GM11168 (cell line): ENCODE measurements around the gene MRPL23.

Source experiments
- in situ Hi-C: fragments of 300-500 bp; cut with MboI; formaldehyde crosslinking; loops from one replicate; pipeline ENCODE4 v1.12.0; 2022; ENCODE audit warnings: low sequenced_read_pairs; ENCODE audit not compliant: unreplicated experiment

Gene MRPL23

DNA sequence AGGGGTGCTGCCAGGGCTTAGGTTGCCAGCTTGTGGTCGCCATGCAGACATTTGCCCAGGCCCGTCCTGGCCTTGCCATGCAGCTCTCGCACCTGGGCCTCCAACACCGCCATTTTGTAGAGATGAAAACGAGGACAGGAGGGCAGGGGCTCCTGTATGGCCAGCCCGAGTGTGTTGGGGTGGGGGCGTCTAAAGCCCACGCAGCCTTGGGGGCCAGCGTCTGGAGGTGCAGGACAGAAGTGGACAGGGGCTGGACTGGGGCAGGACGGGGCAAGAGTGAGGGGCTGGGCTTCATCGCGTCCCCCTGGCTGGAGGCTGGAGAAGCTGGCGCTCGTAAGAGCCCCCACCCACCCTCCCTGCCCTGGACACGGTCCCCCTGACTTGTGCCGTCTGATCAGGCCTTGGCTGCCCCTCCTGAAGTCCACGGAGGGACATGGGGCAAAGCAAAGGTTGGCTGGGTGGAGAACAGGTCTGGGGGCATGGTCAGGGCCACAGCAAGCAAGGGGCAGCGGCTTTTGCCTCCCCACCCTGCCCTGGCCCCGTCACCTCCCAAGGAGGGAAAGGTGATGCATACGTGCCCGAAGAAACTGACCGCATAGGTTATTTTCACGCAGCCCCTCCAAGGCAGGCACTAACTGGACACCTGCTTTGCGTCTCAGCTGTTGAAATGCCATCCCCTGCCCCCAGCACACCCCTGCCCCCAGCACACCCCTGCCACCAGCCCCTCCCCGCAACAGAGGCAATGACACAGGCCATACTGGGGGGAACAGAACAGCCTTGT lies 26.8 kb upstream of the MRPL23 start:
- in situ Hi-C loops, result no loop called here

- in situ Hi-C loops, result no loop called here
These were observed 26.1 kb upstream of the MRPL23 start for GRCh38 chr11:1920909-1921573.

GRCh38 chr11:1921574-1922141 lies 25.5 kb upstream of the MRPL23 start:
- in situ Hi-C loops, result no loop called here

- in situ Hi-C loops, result no loop called here
These were observed 24.6 kb upstream of the MRPL23 start for GRCh38 chr11:1922481-1923081.

GRCh38 chr11:1923201-1923956 lies 23.8 kb upstream of the MRPL23 start:
- in situ Hi-C loops, result no loop called here

- in situ Hi-C loops, result no loop called here
These were observed 23.0 kb upstream of the MRPL23 start for GRCh38 chr11:1924181-1924580.

GRCh38 chr11:1924646-1925372 lies 22.3 kb upstream of the MRPL23 start:
- in situ Hi-C loops, result no loop called here

DNA sequence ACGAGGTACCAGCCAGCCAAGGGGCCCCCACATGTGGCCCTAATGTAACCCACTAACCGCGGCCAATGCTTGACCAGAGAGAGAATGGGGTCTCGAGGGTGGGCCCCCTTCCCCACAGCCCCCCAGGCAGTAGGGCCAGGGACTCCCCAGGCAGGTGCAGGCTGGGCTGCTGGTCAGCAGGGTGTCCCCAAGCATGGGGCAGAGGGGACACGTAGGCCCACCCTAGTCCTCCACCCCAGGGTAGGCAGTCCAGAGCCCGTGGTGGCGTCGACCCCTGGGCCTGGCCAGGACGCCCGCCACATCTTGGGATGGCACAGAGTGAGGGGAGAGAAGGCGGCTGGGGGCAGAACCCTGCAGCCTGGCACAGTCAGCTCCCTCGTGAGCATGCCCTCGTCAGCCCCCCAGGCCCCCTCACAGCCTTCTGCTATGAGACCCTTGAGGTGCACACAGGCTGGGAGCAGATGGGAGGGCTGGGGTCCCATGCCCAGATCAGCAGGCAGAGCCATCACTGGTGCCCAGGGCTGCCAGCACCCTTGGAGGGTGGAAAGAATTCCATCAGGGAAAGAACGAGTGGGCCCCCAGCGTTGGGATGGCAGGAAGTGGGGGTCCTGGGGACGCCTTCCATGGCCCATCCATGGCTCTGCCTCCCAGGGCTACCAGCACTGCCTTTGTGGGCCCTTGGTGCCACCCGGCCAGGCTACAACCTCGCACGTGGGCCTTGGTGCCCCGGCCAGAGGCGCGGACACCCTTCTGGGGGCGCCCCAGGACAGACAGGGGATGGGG lies 21.6 kb upstream of the MRPL23 start:
- in situ Hi-C loops, result no loop called here

DNA sequence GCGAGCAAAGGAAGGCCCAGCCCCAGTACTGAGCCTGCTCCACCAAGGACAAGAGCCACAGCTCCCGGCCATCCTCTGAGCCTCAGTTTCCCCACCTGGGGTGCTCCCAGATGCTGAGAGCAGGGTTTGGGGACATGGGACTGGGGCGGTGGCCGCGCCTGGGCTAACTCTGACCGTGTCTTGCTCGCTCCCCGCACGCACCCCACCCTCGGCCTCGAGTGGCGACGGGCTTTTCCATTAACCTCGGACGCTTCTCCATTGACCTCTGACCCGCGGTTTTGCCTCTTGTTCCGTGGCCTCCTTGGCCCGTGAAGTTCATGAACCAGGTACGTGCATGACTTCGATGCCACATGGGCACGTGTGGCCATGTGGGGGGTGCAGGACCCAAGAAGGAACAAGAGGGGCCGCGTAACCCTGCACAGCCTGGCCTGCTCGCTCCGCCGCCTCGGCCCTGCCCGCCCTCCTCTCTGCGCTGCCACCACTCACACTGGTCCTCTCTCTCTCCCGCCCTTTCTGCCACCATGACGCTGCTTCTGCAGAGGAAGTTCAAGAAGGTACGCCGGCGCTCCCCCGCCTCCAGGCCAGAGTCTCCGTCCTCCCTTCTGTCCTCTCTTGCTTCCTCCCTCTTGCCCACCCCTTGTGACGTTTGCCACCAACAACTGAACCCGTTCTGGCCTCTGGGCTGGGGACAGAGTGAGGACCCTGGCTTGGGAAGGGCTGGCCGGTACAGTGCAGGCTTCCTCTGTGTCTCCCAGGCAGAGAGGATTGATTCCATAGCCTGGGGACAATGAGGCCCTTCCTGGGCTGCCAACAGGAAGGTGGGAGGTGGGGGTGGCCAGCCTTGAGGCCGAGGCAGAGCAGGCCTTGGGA lies 20.7 kb upstream of the MRPL23 start:
- in situ Hi-C loops, result no loop called here

DNA sequence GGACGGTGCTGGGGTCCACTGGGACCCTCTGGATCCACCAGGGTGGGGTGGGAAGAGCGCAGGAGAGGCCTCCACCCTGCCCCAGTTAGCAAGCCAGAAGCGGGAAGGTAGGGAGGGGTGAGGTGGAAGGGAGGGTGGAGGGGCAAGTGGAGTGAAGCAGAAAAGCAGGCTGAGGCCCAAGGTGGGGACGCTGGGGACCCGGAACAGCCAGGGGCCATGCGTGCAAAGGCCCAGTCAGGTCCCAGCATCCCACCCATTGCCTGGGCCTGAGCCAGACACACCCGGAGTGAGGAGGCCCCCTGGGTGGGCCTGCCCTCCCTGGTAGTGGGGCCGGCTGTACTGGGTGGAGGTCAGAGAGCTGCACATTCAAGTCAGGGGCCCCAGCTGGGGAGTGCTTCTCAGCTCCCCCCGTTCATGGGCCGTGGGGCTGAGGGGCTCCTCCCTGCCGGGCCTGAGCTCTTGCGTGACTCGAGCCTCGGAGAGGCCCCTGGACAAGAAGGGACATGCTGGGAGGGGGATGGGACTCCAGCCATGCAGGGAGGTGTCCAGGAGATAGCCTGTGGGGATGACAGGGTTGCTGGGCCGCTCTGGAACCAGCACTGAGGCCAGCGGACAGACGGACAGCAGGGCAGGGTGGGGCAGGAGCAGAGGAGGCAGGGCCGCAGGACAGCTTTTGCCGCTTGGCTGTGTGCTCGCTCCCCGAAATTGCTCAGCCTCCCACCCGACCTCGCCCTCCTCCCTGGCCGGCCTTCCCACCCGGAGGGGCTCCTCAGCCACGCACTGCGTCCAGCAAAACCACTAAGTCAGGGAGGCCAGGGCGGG lies 19.9 kb upstream of the MRPL23 start:
- in situ Hi-C loops, result no loop called here

DNA sequence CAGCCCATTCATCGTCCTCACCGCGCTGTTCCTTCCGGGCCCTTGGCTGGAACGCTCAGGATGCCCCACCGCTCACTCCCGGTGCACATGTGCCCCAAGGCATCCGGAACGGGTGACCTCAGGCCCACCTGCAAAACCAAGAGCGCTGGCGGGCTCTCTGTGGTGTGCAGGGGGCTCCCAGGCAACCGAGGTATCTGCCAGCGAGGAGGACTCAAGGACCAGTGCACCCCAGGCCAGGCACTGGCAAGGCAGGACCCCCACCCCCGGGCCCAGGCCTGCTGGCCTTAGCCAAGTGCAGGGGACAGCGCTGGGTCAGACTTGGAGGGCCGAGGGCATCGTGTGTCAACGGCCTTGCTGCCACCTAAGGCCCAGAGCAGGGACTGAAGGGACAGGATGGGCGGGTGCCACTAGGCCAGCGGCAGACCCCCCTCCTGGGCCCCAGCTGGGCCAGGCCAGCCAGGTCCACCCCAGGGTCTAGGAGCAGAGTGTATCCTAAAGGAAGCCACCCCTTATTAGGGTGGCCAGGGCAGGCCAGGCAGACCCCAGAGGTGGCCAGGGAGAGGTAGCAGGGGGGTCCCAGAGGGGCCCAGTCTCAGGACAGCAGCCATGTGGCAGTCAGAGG lies 19.2 kb upstream of the MRPL23 start:
- in situ Hi-C loops, result no loop called here

DNA sequence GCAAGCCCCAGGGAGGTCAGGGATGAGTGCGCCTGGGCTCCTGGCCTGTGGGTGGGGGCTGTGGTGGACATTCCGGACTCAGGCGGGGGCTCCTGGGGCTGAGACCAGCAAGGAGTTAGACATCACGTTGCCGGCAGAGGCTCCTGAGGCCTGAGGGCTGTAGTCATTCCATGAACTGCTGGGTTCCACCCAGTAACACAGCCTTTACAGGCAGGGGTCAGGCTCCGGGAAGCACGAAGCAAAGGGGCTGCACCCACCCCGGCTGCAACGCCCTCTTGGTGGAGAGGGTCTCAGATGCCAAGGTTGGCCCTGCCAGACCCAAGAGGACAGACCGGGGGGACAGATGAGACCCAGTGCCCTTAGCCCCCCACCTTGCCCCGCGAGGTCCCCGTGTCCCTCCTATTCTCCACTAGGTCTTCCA lies 18.7 kb upstream of the MRPL23 start:
- in situ Hi-C loops, result no loop called here

DNA sequence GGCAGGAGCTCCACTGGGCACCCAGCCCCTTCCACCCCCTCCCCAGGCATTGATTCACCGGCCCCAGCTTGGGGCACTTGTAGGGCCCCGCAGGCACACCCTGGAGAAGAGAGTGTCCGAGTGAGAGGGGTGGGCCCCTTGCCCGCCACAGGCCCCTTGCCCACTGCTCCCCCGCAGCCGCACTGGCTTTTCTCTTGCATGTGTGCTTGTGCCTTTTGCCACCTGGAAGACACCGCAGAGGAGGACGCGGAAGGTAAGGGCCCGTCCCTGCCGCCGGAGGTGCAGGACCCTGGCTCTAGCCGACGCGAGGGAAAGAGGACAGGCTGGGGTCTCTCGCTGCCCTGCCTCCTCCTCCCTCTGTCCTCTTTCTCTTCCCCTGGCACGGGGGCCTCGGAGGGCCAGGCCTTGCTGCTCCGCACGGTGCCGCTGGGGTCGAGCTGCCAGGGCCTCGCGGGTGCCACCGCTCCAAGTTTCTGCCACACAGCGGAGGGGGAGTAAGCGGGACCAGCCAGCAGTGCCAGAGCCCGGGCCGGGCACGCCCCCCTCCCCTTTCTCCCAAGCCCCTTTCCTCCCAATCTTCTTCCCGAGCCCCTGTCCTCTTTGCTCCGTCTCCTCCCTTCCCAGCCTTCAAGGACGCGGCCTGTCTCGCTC lies 18.1 kb upstream of the MRPL23 start:
- in situ Hi-C loops, result no loop called here

- in situ Hi-C loops, result no loop called here
These were observed 17.3 kb upstream of the MRPL23 start for GRCh38 chr11:1929621-1930461.

DNA sequence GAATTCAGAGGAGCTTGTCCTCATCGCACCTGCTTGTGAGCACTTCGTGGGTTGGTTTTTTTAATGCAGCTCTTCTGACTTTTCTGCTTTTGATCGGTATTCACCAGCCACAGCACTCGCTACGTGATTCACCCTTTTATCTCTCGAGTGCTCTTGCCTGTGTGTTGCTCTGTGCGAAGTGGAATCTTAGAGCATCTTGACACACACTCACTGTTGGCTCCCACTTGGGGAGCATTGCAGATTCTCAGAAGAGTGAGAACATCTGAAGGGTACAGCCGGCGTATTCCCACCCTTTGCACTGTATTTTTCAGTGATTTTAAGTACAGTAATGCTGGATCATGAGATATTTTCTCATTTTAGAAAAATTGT lies 16.7 kb upstream of the MRPL23 start:
- in situ Hi-C loops, result no loop called here
